GM19351 (cell line): ENCODE data around the gene ACAT2.
"Not testable (repeated sequence)": the region's sequence is repeated elsewhere in the genome, so short reads cannot be mapped to it uniquely, and the experiment has no call there.

ENCODE experiments used
- ATAC-seq: cut with Tn5 transposase; IDR thresholded peaks from one replicate; pipeline ENCODE4 v1.9.1; 2021; ENCODE audit warnings: mild to moderate bottlenecking, moderate library complexity; ENCODE audit not compliant: unreplicated experiment

ACAT2 gene

DNA sequence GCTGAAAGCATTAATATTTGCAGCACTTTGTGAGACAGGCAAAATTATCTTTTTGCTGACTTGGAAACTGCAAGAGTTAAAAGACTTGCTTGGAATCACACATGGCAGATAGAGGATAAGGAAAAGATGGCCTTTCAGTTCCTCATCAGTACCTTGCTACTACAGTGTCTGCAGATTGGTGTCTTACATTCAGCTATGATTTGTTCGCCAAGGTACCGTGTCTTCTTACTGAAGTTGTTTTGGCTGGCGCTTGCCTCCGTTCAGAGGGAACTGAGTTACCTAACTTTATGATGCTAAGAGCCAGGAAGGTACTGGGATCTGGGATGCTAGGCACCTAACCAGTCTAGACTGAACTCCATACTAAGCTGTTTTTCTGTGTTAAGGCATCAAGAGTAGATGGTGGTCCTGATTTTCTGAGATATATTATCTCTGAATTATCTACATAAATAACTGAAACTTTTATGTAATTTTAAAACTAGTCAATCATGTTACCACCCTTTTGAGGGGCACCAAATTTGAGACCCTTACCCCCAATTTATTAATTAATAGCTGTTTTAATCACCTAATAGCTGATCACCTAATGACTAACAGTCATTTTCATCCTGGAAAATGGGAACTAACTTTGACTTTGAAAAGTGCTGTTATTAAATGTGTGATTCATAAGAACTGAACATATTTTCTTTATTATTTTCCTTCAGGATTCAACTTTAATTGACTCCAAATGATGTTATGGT is 32.1 kb upstream of the ACAT2 start:
- no peak for ATAC-seq

DNA sequence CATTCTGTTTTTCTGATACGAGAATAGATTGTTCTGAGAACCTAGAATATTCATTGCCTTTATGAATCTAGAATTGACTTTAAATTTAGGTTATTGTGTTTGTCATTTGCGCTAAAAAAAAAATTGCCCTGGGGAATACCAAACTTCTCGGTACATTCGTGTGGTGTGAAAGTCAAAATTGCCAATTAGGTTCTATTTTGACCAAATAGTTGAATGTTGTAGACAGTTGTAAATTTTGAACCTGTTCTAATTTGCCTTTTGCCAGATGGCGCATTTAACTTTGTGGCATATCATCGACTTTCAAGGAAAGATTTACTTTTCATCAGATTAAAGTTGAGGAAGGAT is 31.5 kb upstream of the ACAT2 start:
- ATAC-seq = no peak

DNA sequence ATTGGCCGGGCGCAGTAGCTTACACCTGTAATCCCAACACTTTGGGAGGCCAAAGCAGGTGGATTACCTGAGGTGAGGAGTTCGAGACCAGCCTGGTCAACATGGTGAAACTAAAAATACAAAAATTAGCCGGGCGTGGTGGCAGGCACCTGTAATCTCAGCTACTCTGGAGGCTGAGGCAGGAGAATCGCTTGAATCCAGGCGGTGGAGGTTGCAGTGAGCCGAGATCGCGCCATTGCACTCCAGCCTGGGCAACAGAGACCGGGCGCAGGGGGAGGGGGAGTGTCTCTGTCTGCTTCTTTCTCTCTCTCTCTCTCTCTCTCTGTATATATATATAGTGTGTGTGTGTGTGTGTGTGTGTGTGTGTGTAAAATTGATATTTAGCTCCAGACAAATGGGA is 29.3 kb upstream of the ACAT2 start:
- not testable (repeated sequence) for ATAC-seq

DNA sequence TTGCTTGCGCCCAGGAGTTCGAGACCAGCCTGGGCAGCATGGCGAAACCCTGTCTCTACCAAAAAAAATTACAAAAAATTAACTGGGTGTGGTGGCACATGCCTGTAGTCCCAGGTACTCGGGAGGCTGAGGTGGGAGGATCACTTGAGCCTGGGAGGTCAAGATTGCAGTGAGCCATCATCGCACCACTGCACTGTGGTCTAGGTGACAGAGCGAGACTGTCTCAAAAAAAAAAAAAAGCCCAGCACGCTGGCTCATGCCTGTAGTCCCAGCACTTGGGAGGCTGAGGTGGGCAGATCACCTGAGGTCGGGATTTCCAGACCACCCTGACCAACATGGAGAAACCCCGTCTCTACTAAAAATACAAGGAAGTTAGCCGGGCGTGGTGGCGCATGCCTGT is 28.4 kb upstream of the ACAT2 start:
- not testable (repeated sequence) for ATAC-seq

DNA sequence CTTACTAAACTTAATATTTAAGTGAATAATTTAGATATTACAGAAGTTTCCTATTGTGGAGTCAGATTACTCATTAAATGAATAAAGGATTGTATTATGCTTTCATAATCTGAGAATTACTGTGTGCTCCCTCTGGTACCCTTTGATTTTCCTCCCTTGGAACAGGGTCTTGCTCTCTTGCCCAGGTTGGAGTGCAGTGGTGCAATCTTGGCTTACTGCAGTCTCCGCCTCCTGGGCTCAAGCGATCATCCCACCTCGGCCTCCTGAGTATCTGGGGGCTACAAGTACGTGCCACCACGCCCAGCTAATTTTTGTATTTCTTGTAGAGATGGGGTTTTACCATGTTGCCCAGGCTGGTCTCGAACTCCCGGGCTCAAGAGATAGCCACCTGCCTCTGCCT is 24.9 kb upstream of the ACAT2 start:
- ATAC-seq = no peak

DNA sequence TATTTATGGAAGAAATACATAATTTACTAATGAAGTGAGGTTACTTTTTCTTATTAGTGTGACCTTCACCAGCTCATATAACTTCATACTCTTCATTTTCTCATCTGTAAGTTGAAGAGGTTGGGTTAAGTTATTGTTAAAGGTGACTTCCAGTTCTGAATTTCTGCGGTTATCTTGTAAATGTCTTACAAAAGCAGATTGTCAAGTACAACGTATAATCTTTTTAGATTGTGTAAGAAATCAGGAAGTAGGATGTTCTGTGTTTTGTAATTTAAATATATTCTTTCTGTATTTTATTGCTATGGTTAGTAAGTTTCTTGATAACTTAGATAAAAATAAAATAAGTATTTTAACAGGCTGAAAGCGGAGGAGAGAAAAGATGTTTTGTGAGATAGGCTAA is 22.5 kb upstream of the ACAT2 start:
- no peak for ATAC-seq

DNA sequence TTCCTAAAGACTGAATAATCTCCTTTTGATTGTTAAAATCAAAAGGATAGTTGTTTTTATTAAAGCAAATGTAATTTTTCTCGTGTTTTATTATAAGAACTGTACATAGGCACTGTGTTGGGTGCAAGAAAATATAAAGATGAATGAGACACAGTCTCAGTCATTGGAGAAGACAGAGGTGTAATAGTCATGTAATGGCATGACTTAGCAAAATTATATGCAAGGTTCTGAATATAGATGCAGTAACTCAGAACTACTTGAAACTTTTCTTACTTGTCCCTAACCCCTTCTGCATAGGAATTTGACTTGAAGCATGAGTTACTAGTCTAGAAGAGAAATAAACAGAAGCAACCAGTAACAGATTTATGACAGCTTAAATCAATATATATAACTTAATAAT is 19.7 kb upstream of the ACAT2 start:
- no peak for ATAC-seq

DNA sequence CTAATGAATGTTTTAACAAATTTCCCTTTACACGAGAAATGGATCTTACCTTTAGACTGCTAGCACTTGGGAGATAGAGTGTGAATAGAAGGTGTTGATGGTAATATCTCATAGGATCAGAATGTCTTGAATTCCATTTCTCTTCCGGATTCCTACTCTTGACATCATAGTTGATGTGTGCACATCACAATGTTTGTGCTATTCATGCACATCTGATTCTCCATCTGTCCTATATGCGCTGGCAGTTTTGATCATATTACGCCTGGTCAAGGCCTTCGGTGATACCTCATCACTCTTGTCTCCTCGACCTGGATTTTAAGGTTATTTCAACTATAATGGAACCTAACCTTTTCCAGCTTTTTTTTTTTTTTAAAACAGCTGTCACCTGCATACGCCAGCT is 16.8 kb upstream of the ACAT2 start:
- ATAC-seq = no peak

DNA sequence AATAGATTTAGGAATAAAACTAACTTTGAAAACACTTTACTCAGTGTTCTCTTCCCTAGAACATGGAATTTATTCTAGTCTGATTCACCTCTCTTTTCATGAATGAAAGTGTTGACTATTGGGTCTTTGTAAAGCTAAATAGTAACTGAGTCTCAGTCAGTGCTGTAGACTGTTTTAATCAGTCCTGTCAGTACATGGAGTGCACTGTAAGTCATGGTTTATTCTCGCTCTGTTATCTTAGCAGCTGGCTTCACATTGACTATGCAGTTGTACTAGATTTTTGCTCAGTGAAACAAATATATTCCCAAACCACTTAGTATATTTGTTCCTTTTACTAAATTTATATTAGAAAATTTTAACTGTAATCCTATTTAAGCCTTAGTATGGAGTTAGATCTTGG is 15.1 kb upstream of the ACAT2 start:
- ATAC-seq = no peak

DNA sequence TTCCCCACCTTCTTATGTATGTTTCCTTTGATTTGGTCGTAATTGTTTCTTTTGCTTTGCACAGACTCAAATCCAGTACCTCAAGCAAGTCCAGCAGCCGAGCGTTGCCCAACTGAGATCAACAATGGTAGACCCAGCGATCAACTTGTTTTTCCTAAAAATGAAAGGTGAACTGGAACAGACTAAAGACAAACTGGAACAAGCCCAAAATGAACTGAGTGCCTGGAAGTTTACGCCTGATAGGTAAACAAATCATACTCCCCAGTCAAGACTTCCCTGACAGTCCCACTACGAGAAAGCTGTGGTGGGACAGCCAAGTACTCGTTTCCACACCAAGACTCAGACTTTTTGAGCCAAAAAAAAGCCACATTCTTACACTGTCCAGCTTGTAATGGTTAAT is 13.7 kb upstream of the ACAT2 start:
- not testable (repeated sequence) for ATAC-seq

DNA sequence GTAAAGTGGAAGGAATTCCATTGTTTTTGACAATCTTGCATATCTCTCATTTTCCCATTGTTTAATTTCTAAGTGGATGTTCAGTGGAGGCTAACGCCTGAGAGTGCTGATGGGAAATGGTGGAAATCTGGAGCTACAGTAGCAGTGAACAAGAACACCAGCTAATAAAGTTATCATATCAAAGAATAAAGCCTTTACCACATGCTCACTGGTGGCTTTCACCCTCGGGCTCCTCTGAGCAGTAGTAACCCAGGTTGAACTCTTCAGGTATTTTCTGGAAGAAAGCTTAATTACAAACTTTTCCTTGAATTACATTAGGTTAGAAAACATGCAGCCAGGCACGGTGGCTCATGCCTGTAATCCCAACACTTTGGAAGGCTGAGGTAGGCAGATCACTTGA is 10.4 kb upstream of the ACAT2 start:
- ATAC-seq = no peak

DNA sequence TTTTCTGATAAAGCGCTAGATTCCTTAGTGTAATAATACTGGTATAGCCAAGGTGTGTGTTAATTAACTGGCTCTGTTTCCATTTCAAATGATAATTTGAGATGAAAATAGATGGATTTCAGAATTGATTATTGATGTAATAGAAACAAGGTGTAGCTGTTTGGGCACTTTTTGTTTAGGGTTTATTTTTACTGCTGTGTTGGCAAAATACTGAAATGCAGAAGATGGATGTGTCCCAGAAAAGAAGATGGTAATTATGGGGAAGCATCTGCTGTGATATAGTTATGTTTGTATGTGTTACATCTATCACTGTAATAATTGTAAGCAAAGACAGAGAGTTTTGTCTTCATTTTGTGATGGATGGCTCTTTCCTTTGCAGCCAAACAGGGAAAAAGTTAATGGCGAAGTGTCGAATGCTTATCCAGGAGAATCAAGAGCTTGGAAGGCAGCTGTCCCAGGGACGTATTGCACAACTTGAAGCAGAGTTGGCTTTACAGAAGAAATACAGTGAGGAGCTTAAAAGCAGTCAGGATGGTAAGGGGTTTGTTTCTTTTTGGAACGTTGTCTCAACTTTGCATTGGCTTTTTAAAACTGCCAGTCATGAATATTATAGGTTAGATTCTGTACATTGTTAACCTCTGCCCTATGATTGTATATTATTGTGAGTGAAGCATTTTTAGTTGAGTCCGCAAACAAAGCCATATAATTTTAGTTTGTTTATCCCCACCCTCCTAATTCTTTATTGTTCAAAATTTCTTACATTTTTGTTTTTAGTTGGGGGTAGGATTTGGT is 8.6 kb upstream of the ACAT2 start:
- ATAC-seq = no peak

DNA sequence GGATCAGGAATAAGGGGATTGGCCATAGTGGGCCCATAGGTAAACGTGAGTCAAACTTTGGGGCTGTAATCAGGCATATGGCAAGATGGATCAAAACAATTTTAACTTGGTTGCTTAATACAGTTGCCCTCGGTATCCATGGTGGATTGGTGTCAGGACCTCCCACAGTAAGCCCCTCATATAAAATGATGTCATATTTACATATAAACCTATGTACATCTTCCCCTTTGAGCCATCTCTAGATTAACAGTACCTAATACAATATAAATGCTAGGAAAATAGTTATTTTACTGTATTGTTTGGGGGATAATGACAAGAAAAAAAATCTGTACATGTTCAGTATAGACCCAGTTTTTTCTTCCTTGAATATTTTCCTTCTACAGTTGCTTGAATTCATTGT is 7.4 kb upstream of the ACAT2 start:
- ATAC-seq = no peak

DNA sequence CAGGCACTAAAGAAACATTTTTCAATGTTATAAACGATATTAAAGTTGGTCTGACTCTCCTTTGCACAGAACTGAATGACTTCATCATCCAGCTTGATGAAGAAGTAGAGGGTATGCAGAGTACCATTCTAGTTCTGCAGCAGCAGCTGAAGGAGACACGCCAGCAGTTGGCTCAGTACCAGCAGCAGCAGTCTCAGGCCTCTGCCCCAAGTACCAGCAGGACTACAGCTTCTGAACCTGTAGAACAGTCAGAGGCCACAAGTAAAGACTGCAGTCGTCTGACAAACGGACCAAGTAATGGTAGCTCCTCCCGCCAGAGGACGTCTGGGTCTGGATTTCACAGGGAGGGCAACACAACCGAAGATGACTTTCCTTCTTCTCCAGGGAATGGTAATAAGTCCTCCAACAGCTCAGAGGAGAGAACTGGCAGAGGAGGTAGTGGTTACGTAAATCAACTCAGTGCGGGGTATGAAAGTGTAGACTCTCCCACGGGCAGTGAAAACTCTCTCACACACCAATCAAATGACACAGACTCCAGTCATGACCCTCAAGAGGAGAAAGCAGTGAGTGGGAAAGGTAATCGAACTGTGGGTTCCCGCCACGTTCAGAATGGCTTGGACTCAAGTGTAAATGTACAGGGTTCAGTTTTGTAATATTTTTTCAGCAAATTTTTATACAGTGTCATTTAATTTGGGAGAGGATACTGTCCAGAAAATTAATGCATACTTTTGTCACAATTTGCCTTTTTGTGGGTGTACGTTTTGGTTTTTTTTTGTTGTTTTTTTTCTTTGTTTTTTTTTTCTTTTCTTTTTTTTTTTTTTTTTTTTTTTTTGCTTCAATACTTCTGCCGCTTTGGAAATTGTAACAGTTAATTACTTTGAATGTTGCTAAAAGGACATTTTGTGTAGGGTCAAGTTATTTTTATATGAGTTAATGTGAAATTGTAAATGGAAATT is 6.6 kb upstream of the ACAT2 start:
- no peak for ATAC-seq

DNA sequence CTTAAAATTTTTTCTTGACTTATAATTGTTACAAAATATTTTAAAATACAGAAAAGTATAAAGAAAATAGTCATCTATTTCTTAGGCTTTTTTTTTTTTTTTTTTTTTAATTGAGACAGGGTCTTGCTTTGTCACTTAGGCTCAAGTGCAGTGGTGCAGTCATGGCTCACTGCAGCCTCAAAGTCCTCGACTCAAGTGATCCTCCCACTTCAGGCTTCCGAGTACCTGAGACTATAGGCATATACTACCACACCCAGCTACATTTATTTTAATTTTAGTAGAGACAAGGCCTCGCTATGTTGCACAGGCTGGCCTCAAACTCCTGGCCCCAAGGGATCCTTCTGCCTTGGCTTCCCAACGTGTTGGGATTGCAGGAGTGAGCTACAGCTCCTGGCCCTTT is 5.3 kb upstream of the ACAT2 start:
- ATAC-seq = no peak

DNA sequence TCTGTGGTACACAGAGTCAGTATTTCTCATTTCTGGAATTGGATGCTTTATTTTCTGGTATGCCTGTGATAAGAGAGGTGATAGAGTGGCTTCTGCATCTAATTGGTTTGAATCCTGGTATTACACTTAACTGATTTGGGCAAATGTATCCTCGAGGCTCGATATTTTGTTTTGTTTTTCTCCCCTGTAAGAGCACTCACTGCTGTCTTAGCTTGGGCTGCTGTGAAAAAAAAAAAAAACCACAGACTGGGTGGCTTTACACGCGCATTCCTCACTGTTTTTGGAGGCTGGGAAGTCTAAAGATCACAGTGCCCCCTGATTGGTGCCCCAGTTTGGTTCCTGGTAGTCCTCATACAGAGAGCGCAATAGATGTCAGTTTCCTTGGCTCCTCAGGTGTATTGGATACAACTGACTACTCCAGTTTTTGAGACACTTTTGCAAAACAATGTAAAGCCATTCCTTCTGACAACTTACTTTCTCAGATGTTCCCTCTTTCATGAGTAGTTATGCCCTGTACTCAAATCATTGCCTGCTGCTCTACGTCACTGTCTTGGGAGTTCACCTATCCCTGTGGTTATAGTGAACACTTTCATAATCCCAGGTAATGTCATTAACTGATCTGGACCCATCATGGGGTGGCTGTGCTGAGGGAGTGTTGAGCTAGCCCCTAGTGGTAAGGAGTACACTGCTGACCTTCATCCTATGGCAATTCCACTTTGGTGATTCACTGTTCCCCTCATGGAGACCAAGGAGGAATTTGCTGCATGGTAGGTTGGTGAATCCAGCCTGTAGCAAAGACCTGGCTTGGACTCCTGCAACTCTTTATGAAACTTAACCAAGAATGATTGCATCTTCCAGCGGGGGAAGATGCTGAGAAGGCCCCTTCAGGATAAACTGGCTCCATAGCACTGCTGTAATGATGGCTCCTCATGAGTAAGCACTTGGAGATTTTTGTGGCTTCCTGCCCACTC is 3.5 kb upstream of the ACAT2 start:
- no peak for ATAC-seq

DNA sequence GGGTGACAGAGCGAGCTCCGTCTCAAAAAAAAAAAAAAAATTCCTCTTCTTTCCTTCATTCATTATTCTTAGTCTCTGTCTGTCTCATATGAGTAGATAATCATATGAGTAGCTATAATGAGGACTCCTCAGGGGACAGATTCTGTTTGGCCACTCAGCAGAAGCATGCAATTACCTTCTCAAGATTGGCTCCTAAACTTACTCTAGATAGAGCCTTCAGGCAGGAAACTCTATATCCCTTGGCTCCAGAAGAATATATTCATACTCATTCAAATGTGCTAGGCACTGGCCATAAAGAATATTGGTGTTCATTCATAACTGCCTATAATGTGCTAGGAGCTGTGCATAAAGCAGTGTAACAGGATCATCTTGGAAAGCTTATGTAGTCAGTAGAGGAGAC is 2.2 kb upstream of the ACAT2 start:
- ATAC-seq = no peak

DNA sequence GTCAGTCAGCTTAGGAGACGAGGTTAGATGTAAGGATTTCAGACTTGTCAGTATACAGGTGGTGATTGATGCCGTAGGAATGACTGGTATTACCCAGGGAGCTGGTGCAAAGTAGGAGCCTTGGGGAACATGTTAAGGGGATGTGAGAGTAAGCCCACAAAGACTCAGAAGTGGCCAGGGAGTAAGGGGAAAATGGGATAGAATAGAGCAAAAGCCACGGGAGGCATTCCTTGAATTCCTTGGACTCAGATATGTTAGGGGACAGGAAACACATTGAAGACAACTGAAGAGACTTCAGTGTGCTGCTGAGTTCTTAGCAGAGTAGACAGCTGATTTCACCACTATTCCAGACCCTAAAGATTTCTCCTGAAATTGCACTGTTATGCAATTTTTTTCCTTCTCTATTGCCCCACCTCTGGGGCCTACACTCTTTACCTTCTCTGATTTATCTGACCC is 1.2 kb upstream of the ACAT2 start:
- ATAC-seq = no peak

DNA sequence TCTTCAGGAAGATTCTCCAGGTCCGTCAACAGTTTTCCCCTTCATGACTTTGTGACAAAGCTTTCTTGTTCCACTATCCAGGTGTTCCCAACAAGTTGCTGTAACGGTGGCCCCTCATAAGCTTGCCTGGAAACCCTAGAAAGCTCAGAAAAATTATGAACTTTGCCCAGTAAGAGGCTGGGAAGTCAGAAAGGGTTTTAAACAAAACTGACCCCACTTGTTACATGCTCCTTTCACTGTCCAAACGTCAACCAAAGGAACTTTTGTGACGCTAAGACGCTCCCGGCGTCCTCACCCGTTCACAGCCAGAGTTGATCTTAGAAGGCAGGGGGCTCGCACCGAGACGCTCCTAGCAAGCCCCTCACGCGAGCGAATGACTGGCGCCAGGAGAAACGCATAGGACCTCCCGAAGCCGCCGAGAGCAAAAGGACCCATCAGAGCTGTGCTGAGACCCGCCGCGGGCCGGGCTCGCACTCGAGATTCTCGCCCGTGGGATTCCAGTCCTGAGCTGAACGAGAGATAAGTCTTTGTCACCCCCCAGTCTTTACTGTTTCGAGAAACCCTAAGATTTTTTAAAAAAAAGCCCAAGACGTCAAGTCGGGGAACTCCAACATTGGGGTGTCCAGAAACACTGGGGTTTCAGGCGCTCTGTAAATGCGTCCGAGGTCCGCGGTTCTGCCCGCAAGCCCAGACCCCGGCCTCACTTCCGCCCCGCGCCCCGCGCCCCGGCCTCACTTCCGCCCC is 544 bp upstream of the ACAT2 start:
- ATAC-seq = peak; percentile 0
